Measurements from ENCODE around the gene PLEKHO2.

- TF ChIP-seq POLR2AphosphoS5 (IDR thresholded peaks at IDR 0.05; ENCODE audit: low read depth, low read length), result no peak
- TF ChIP-seq IRF2 (CRISPR knock-in tag; IDR thresholded peaks at IDR 0.05), result no peak
- TF ChIP-seq AFF4 (CRISPR knock-in tag; IDR thresholded peaks at IDR 0.05), result no peak
- TF ChIP-seq ZNF362 (CRISPR knock-in tag; IDR thresholded peaks at IDR 0.05; ENCODE audit: borderline replicate concordance), result no peak
- no peak for TF ChIP-seq ZNF790 (CRISPR knock-in tag; IDR thresholded peaks at IDR 0.05; ENCODE audit: borderline replicate concordance)
- TF ChIP-seq SNAPC5 (CRISPR knock-in tag; IDR thresholded peaks at IDR 0.05; ENCODE audit: borderline replicate concordance), result no peak
- TF ChIP-seq POLR2A (IDR thresholded peaks at IDR 0.05; ENCODE audit: insufficient read depth in 1 of 2, low read depth in 2 of 2, low read length in 2 of 2), result no peak
- no peak for TF ChIP-seq RFX5 (IDR thresholded peaks at IDR 0.05; ENCODE audit: low read depth, low read length)
- no peak for TF ChIP-seq RBM22 (optimal IDR thresholded peaks at IDR 0.05; ENCODE audit: low read length)
- TF ChIP-seq ZBTB38 (CRISPR knock-in tag; IDR thresholded peaks at IDR 0.05), result no peak
- no peak for TF ChIP-seq CTCF (CRISPR knock-in tag; IDR thresholded peaks at IDR 0.05)
- TF ChIP-seq ZNF350 (CRISPR knock-in tag; IDR thresholded peaks at IDR 0.05; ENCODE audit: borderline replicate concordance, low read depth), result no peak
- TF ChIP-seq EZH2 (conservative IDR thresholded peaks at IDR 0.05; ENCODE audit: low read depth, low read length), result no peak
- TF ChIP-seq MAFK (conservative IDR thresholded peaks at IDR 0.05 in 1 of 2, IDR thresholded peaks at IDR 0.05 in 1 of 2; ENCODE audit: low read length in 2 of 2), result no peak
These were observed 49.8 kb downstream of the PLEKHO2 start for GRCh38 chr15:64891561-64891960.
